Measurements from ENCODE around the gene ZNF180.

The ZNF180 gene

GRCh38 chr19:44455100-44455499, 45.2 kb downstream of the ZNF180 start:
- no peak for TF ChIP-seq CTCF (IDR thresholded peaks at IDR 0.05; ENCODE audit: low read depth, low read length, missing control alignments)
- DNase-seq (ENCODE audit: low read depth) = no peak
- no peak overlapping the region for H3K4me3 ChIP-seq (ENCODE audit: low read depth, low read length)

GRCh38 chr19:44452367-44452766, 48.0 kb downstream of the ZNF180 start:
- DNase-seq (ENCODE audit: low read depth) = no peak
- no peak overlapping the region for H3K4me3 ChIP-seq (ENCODE audit: low read depth, low read length)
- no peak for TF ChIP-seq CTCF (IDR thresholded peaks at IDR 0.05; ENCODE audit: low read depth, low read length, missing control alignments)

DNA sequence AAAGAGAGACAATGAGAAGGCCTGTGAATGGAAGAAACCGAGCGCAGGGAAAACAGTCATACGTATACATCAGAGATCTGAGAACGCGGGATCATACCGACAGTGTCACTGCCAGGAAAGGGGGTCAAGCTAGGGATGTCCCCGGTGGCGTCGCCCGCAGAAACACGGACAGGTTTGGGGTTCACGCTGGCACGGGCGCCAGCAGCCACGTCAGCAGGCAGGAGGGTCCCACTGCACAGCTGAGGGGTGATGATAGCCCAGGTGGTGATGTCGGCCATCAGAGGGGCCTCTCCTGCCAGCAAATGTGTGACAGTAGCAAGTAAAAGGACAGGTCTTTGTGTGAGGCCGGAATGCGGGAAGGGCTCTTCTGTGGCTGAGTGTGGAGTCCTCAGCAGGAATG, 48.6 kb downstream of the ZNF180 start:
- no peak for DNase-seq (ENCODE audit: low read depth)
- no peak for TF ChIP-seq CTCF (IDR thresholded peaks at IDR 0.05; ENCODE audit: low read depth, low read length, missing control alignments)
- no peak overlapping the region for H3K4me3 ChIP-seq (ENCODE audit: low read depth, low read length)

DNA sequence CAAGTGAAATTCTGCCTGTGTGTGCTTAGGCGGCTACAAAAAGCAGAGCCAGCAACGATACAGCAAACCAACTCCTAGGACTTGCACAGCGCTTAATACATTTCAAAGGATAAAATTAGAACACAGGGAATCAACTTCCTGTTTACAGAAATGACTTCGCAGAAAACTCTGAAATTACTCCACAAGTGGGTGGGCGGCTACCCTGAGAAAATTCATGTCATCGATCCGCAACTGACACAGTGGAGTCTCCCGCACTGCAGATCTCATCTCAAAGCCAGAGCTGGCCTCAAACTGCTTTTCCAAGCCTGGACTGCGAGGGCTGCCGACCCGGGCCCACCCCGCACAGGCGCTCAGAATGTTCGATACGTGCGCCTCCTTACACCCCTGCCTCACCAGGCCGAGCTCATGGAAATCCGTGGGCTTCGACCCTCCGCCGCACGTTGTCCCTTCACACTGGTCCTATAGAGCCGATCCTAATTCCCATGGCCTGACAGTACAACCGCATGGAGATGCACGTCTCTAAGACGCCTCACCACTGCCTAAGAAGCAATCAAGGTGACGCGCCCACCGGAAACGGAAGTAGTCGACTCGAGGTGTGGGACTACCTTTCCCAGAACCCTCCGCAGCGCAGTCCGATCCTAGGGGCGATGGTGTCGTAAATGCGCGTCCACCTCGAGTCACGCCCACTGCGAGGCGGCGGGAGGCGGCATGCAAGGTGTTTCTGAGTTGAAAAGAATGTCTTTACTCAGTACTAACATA, 52.2 kb downstream of the ZNF180 start, which contains the start of gene ZNF229:
ZNF229 (minus strand) TSS at position 557 of the 759 bp plus-strand sequence. CDS start 5,625 bp downstream, outside the sequence.
- no peak for TF ChIP-seq CTCF (IDR thresholded peaks at IDR 0.05; ENCODE audit: low read depth, low read length, missing control alignments)
- peak; percentile 49 for DNase-seq (ENCODE audit: low read depth)
- H3K4me3 ChIP-seq (ENCODE audit: low read depth, low read length) = peak within 1 kb of the TSS; percentile 39

- no peak for DNase-seq (ENCODE audit: low read depth)
- no peak overlapping the region for H3K4me3 ChIP-seq (ENCODE audit: low read depth, low read length)
- TF ChIP-seq CTCF (IDR thresholded peaks at IDR 0.05; ENCODE audit: low read depth, low read length, missing control alignments) = no peak
Observed at GRCh38 chr19:44438441-44438840, 61.9 kb downstream of the ZNF180 start.

- no peak for TF ChIP-seq CTCF (IDR thresholded peaks at IDR 0.05; ENCODE audit: low read depth, low read length, missing control alignments)
- no peak for DNase-seq (ENCODE audit: low read depth)
- no peak overlapping the region for H3K4me3 ChIP-seq (ENCODE audit: low read depth, low read length)
Observed at GRCh38 chr19:44435441-44435840, 64.9 kb downstream of the ZNF180 start.

GRCh38 chr19:44430956-44431355, 69.4 kb downstream of the ZNF180 start:
- no peak for DNase-seq (ENCODE audit: low read depth)
- TF ChIP-seq CTCF (IDR thresholded peaks at IDR 0.05; ENCODE audit: low read depth, low read length, missing control alignments) = no peak
- no peak overlapping the region for H3K4me3 ChIP-seq (ENCODE audit: low read depth, low read length)

All from GM12864 (cell line).